ENCODE results near the gene CXXC4.

- TF ChIP-seq CTCF (conservative IDR thresholded peaks at IDR 0.05; ENCODE audit: low read depth in 2 of 2) (no peak), EZH2phosphoT487 (IDR thresholded peaks at IDR 0.05; ENCODE audit: unreplicated experiment) (no peak), EZH2 (IDR thresholded peaks at IDR 0.05; ENCODE audit: low read depth, unreplicated experiment) (no peak), JUNB (IDR thresholded peaks at IDR 0.05; ENCODE audit: unreplicated experiment) (no peak), REST (IDR thresholded peaks at IDR 0.05; ENCODE audit: unreplicated experiment) (no peak), ZNF114 (CRISPR knock-in tag; IDR thresholded peaks at IDR 0.05) (no peak), NANOG (IDR thresholded peaks at IDR 0.05; ENCODE audit: borderline replicate concordance) (no peak)
Measured at GRCh38 chr4:104470770-104471169, 23.9 kb downstream of the CXXC4 start.
